ENCODE data around the gene UBE2E1. TPM values are rescaled to one million over a fixed set of nuclear protein-coding genes. Genes with fewer than 3 reads are reported as not detected.

The UBE2E1 gene
- total and polyA plus RNA-seq, 2 experiments from 2014 or later = 39.9 to 120 TPM

GRCh38 chr3:23793528-23794134 lies 12.1 kb upstream of the UBE2E1 start:
- H3K4me1 Mint-ChIP-seq = peaks cover 12% of the 10 kb centered on the region

GRCh38 chr3:23795096-23795495 lies 10.7 kb upstream of the UBE2E1 start:
- H3K27me3 Mint-ChIP-seq (ENCODE audit: insufficient read depth, low read depth, poor library complexity) = no peaks in the 10 kb centered on the region
- DNase-seq (ENCODE audit: low spot score) (no peak), ATAC-seq (no peak)
- H3K4me1 Mint-ChIP-seq = peaks cover 7% of the 10 kb centered on the region
- no peaks in the 10 kb centered on the region for H3K79me2 ChIP-seq (replicated peaks; ENCODE audit: insufficient read depth)
- no peaks in the 10 kb centered on the region for H4K20me1 ChIP-seq (replicated peaks; ENCODE audit: insufficient read depth)
- no peak overlapping the region for H3K27ac ChIP-seq (ENCODE audit: low read depth)
- no peak overlapping the region for H3K4me3 Mint-ChIP-seq
- H3K4me1 ChIP-seq (ENCODE audit: insufficient read depth) = no peaks in the 10 kb centered on the region
- H3K9me2 ChIP-seq (ENCODE audit: insufficient read depth) = no peaks in the 10 kb centered on the region
- H3K4me2 ChIP-seq = no peak overlapping the region
- H3K36me3 ChIP-seq (ENCODE audit: insufficient read depth) = no peaks in the 10 kb centered on the region
- H3K27ac Mint-ChIP-seq = no peak overlapping the region
- TF ChIP-seq STAT1 (IDR thresholded peaks at IDR 0.05; ENCODE audit: unreplicated experiment) (no peak), ZNF331 (CRISPR knock-in tag; IDR thresholded peaks at IDR 0.05; ENCODE audit: low read depth) (no peak), ZNF114 (CRISPR knock-in tag; IDR thresholded peaks at IDR 0.05) (no peak), NANOG (IDR thresholded peaks at IDR 0.05; ENCODE audit: borderline replicate concordance) (no peak), JUNB (IDR thresholded peaks at IDR 0.05; ENCODE audit: unreplicated experiment) (no peak), POLR2AphosphoS5 (IDR thresholded peaks at IDR 0.05; ENCODE audit: low read depth) (no peak), REST (IDR thresholded peaks at IDR 0.05; ENCODE audit: unreplicated experiment) (no peak), EZH2 (IDR thresholded peaks at IDR 0.05; ENCODE audit: low read depth, unreplicated experiment) (no peak), CREB1 (CRISPR knock-in tag; IDR thresholded peaks at IDR 0.05; ENCODE audit: low read depth) (no peak), EZH2phosphoT487 (IDR thresholded peaks at IDR 0.05; ENCODE audit: unreplicated experiment) (no peak)
- H2AFZ ChIP-seq = no peak overlapping the region
- no peak overlapping the region for H3K4me3 ChIP-seq
- H3F3A ChIP-seq (replicated peaks; ENCODE audit: low read depth) = no peaks in the 10 kb centered on the region
- H3K27me3 ChIP-seq (ENCODE audit: insufficient read depth) = no peaks in the 10 kb centered on the region
- no peaks in the 10 kb centered on the region; the same call in 2 of the 3 replicates for H3K9me3 Mint-ChIP-seq
- H3K36me3 Mint-ChIP-seq (ENCODE audit: low read depth) = no peaks in the 10 kb centered on the region

More at GRCh38 chr3:23793528-23794134, 12.1 kb upstream of the UBE2E1 start:
- H3K27ac ChIP-seq (ENCODE audit: low read depth) = no peak overlapping the region
- Mint-ChIP-seq H3K9me3 (no peaks in the 10 kb centered on the region; the same call in 2 of the 3 replicates), H3K36me3 (ENCODE audit: low read depth) (no peaks in the 10 kb centered on the region), H3K27me3 (ENCODE audit: insufficient read depth, low read depth, poor library complexity) (no peaks in the 10 kb centered on the region), H3K27ac (no peak overlapping the region), H3K4me3 (no peak overlapping the region)
- no peak overlapping the region for H2AFZ ChIP-seq
- ATAC-seq (no peak), DNase-seq (ENCODE audit: low spot score) (no peak)
- no peaks in the 10 kb centered on the region for H3K79me2 ChIP-seq (replicated peaks; ENCODE audit: insufficient read depth)
- H3K4me3 ChIP-seq = no peak overlapping the region
- H3K4me1 ChIP-seq (ENCODE audit: insufficient read depth) = 0 out of 2 replicates have a peak, but pooled peaks cover 5% of the 10 kb centered on the region
- H3F3A ChIP-seq (replicated peaks; ENCODE audit: low read depth) = no peaks in the 10 kb centered on the region
- H3K9me2 ChIP-seq (ENCODE audit: insufficient read depth) = no peaks in the 10 kb centered on the region
- no peaks in the 10 kb centered on the region for H3K27me3 ChIP-seq (ENCODE audit: insufficient read depth)
- no peak overlapping the region for H3K4me2 ChIP-seq
- no peaks in the 10 kb centered on the region for H3K36me3 ChIP-seq (ENCODE audit: insufficient read depth)
- H4K20me1 ChIP-seq (replicated peaks; ENCODE audit: insufficient read depth) = no peaks in the 10 kb centered on the region
- TF ChIP-seq CTCF (conservative IDR thresholded peaks at IDR 0.05; ENCODE audit: low read depth in 2 of 2) (no peak), POLR2AphosphoS5 (IDR thresholded peaks at IDR 0.05; ENCODE audit: low read depth) (no peak), ZNF114 (CRISPR knock-in tag; IDR thresholded peaks at IDR 0.05) (no peak)

All from GM23338 (cell line).